ENCODE results near the gene ZCCHC7. TPM values are rescaled to one million over a fixed set of nuclear protein-coding genes. Genes with fewer than 3 reads are reported as not detected.

ZCCHC7 gene
- polyA plus RNA-seq, 2 of the 4 experiments (the other 2 are of a cell fraction), result 15.7 to 30.0 TPM

- no peak overlapping the region for H3K4me3 ChIP-seq
- DNase-seq (ENCODE audit: low read depth in 1 of 2, low spot score in 1 of 2) (no peak), FAIRE-seq (no peak), ATAC-seq (no peak)
- H3K4me2 ChIP-seq, result no peak overlapping the region
- POLR2A ChIA-PET, result no interaction called here
- WGBS (ENCODE audit: missing lambda C conversion rate), result 76% methylated on average over 7 of the region's 7 CpGs
- CTCF ChIA-PET, result interaction anchor here (0.9 to 2.4 kb wide), 4 partner anchors 8 to 342 kb away, joined by 3 to 10 read pairs (median 3); no protein-coding TSS in a partner anchor
- H3K9me3 ChIP-seq, result no peaks in the 10 kb centered on the region
- no peak overlapping the region for H3K27ac ChIP-seq
- TF ChIP-seq MAZ (IDR thresholded peaks at IDR 0.05; ENCODE audit: borderline replicate concordance, low read depth, low read length) (no peak), NFE2L2 (conservative IDR thresholded peaks at IDR 0.05; ENCODE audit: low read length) (no peak), HOXB5 (CRISPR knock-in tag; IDR thresholded peaks at IDR 0.05) (no peak), USF2 (IDR thresholded peaks at IDR 0.05) (no peak), HES2 (IDR thresholded peaks at IDR 0.05) (no peak), GATA3 (IDR thresholded peaks at IDR 0.05; ENCODE audit: borderline replicate concordance) (no peak), BCL3 (IDR thresholded peaks at IDR 0.05) (no peak), CHD4 (IDR thresholded peaks at IDR 0.05; ENCODE audit: borderline replicate concordance) (no peak)
- TF ChIP-seq, protein P1, sequence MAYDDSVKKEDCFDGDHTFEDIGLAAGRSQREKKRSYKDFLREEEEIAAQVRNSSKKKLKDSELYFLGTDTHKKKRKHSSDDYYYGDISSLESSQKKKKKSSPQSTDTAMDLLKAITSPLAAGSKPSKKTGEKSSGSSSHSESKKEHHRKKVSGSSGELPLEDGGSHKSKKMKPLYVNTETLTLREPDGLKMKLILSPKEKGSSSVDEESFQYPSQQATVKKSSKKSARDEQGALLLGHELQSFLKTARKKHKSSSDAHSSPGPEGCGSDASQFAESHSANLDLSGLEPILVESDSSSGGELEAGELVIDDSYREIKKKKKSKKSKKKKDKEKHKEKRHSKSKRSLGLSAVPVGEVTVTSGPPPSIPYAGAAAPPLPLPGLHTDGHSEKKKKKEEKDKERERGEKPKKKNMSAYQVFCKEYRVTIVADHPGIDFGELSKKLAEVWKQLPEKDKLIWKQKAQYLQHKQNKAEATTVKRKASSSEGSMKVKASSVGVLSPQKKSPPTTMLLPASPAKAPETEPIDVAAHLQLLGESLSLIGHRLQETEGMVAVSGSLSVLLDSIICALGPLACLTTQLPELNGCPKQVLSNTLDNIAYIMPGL (CRISPR knock-in tag; IDR thresholded peaks at IDR 0.05; ENCODE audit: borderline replicate concordance), result no peak
- TF ChIP-seq, protein P2, sequence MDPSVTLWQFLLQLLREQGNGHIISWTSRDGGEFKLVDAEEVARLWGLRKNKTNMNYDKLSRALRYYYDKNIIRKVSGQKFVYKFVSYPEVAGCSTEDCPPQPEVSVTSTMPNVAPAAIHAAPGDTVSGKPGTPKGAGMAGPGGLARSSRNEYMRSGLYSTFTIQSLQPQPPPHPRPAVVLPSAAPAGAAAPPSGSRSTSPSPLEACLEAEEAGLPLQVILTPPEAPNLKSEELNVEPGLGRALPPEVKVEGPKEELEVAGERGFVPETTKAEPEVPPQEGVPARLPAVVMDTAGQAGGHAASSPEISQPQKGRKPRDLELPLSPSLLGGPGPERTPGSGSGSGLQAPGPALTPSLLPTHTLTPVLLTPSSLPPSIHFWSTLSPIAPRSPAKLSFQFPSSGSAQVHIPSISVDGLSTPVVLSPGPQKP (IDR thresholded peaks at IDR 0.05; ENCODE audit: low read depth, low read length), result no peak
- TF ChIP-seq, protein P3, sequence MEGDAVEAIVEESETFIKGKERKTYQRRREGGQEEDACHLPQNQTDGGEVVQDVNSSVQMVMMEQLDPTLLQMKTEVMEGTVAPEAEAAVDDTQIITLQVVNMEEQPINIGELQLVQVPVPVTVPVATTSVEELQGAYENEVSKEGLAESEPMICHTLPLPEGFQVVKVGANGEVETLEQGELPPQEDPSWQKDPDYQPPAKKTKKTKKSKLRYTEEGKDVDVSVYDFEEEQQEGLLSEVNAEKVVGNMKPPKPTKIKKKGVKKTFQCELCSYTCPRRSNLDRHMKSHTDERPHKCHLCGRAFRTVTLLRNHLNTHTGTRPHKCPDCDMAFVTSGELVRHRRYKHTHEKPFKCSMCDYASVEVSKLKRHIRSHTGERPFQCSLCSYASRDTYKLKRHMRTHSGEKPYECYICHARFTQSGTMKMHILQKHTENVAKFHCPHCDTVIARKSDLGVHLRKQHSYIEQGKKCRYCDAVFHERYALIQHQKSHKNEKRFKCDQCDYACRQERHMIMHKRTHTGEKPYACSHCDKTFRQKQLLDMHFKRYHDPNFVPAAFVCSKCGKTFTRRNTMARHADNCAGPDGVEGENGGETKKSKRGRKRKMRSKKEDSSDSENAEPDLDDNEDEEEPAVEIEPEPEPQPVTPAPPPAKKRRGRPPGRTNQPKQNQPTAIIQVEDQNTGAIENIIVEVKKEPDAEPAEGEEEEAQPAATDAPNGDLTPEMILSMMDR (IDR thresholded peaks at IDR 0.05), result no peak
- no peaks in the 10 kb centered on the region for H3K4me1 ChIP-seq
Observed at GRCh38 chr9:37337301-37337890, 217.0 kb downstream of the ZCCHC7 start.

- no peak overlapping the region for H3K4me3 ChIP-seq
- DNase-seq (ENCODE audit: low read depth in 1 of 2, low spot score in 1 of 2) (no peak), ATAC-seq (no peak), FAIRE-seq (peak; percentile 28)
- WGBS (ENCODE audit: missing lambda C conversion rate), result 58% methylated on average over 4 of the region's 4 CpGs
- no peaks in the 10 kb centered on the region for H3K4me1 ChIP-seq
- no peak for TF ChIP-seq POLR2AphosphoS2 (conservative IDR thresholded peaks at IDR 0.05; ENCODE audit: low read length)
- H3K27ac ChIP-seq, result no peak overlapping the region
- no peak overlapping the region for H3K4me2 ChIP-seq
- H3K9me3 ChIP-seq, result no peaks in the 10 kb centered on the region
- ChIA-PET CTCF (interaction anchor here (0.9 to 2.4 kb wide), 3 partner anchors 9 to 343 kb away, joined by 3 to 10 read pairs (median 3); no protein-coding TSS in a partner anchor), POLR2A (interaction anchor here (0.6 kb wide), 1 partner anchor 801 kb away, joined by 5 read pairs; no protein-coding TSS in a partner anchor)
Observed at GRCh38 chr9:37338218-37338617, 217.8 kb downstream of the ZCCHC7 start.

- H3K4me1 ChIP-seq, result no peaks in the 10 kb centered on the region
- no peak overlapping the region for H3K4me2 ChIP-seq
- no peaks in the 10 kb centered on the region for H3K9me3 ChIP-seq
- no peak overlapping the region for H3K27ac ChIP-seq
- FAIRE-seq, result peak; percentile 77
- ChIA-PET CTCF (interaction anchor here (1.7 to 3.4 kb wide), 3 partner anchors 10 to 466 kb away, joined by 5 to 11 read pairs (median 10); no protein-coding TSS in a partner anchor), POLR2A (no interaction called here)
- no peak overlapping the region for H3K4me3 ChIP-seq
- TF ChIP-seq HES2 (IDR thresholded peaks at IDR 0.05) (no peak), ZFP36 (IDR thresholded peaks at IDR 0.05; ENCODE audit: borderline replicate concordance, partially characterized antibody) (no peak), SMC3 (IDR thresholded peaks at IDR 0.05) (no peak), GATA3 (IDR thresholded peaks at IDR 0.05; ENCODE audit: borderline replicate concordance) (no peak), CHD2 (IDR thresholded peaks at IDR 0.05; ENCODE audit: low read length, partially characterized antibody) (no peak), FOSB (CRISPR knock-in tag; IDR thresholded peaks at IDR 0.05) (no peak), FOSL2 (IDR thresholded peaks at IDR 0.05) (no peak), FOSL2 (CRISPR knock-in tag; IDR thresholded peaks at IDR 0.05) (no peak), RCOR1 (IDR thresholded peaks at IDR 0.05; ENCODE audit: low read depth, low read length) (no peak), EP300 (IDR thresholded peaks at IDR 0.05) (no peak), CHD4 (IDR thresholded peaks at IDR 0.05; ENCODE audit: borderline replicate concordance) (no peak), MAZ (IDR thresholded peaks at IDR 0.05; ENCODE audit: borderline replicate concordance, low read depth, low read length) (no peak), HOXB13 (CRISPR knock-in tag; IDR thresholded peaks at IDR 0.05; ENCODE audit: low read depth) (no peak), ZNF302 (CRISPR knock-in tag; IDR thresholded peaks at IDR 0.05) (no peak), FOXS1 (CRISPR knock-in tag; IDR thresholded peaks at IDR 0.05) (no peak)
- no peak for DNase-seq (ENCODE audit: low read depth in 1 of 2, low spot score in 1 of 2)
- no peak for ATAC-seq
- WGBS (ENCODE audit: missing lambda C conversion rate), result 90% methylated on average over 4 of the region's 4 CpGs
Observed at GRCh38 chr9:37339923-37340322, 219.5 kb downstream of the ZCCHC7 start.
